DND-41 (cell line): ENCODE measurements around the gene CLEC9A.

Experiments used
- ATAC-seq: fragments of 200-7000 bp; cut with Tn5 transposase; 3 replicates; pipeline ENCODE4 v1.9.1; 2021; ENCODE audit warnings: low read depth; ENCODE audit not compliant: insufficient read depth
- DNase-seq: peaks from one replicate; pipeline ENCODE4 v3.0.0-alpha.2; 2020
- H2AFZ ChIP-seq: 2 replicates; pipeline ENCODE4 v1.6.0; 2012; ENCODE audit warnings: low read depth, low read length
- H3K27ac ChIP-seq: 2 replicates; pipeline ENCODE4 v1.5.1; 2012; ENCODE audit warnings: low read length, inconsistent platforms
- H3K27me3 ChIP-seq: fragments of 200-600 bp; sonication (generic); 2 replicates; pipeline ENCODE4 v1.6.0; 2012; ENCODE audit warnings: low read length, mild to moderate bottlenecking, inconsistent platforms; ENCODE audit not compliant: insufficient read depth, poor library complexity
- H3K36me3 ChIP-seq: 2 replicates; pipeline ENCODE4 v1.5.1; 2012; ENCODE audit warnings: low read length, inconsistent platforms; ENCODE audit not compliant: insufficient read depth
- H3K4me1 ChIP-seq: 2 replicates; pipeline ENCODE4 v1.5.1; 2012; ENCODE audit warnings: mild to moderate bottlenecking, low read length; ENCODE audit not compliant: insufficient read depth
- H3K4me2 ChIP-seq: 2 replicates; pipeline ENCODE4 v1.6.0; 2012; ENCODE audit warnings: mild to moderate bottlenecking, moderate library complexity, low read length, inconsistent platforms; ENCODE audit not compliant: insufficient read depth
- H3K4me3 ChIP-seq, 2 experiments: fragments of 200-600 bp in 1 of 2; shearing (Covaris generic) in 1 of 2; 2 replicates each; pipeline ENCODE4 v1.5.1; 2012 to 2016; ENCODE audit warnings: inconsistent platforms in 2 of 2, low read length in 2 of 2, mild to moderate bottlenecking in 2 of 2, low read depth in 1 of 2, moderate library complexity in 1 of 2
- H3K79me2 ChIP-seq: 2 replicates; pipeline ENCODE4 v1.6.0; 2012; ENCODE audit warnings: low read length, inconsistent platforms; ENCODE audit not compliant: insufficient read depth
- H3K9ac ChIP-seq: 2 replicates; pipeline ENCODE4 v1.6.0; 2012; ENCODE audit warnings: low read depth, mild to moderate bottlenecking, inconsistent platforms, low read length, moderate library complexity
- H3K9me3 ChIP-seq: 2 replicates; pipeline ENCODE4 v1.5.1; 2012; ENCODE audit warnings: low read length, moderate library complexity, mild to moderate bottlenecking, inconsistent platforms; ENCODE audit not compliant: insufficient read depth, severe bottlenecking
- H4K20me1 ChIP-seq: 2 replicates; pipeline ENCODE4 v1.6.0; 2012; ENCODE audit warnings: low read length; ENCODE audit not compliant: insufficient read depth
- EZH2 ChIP-seq: IDR thresholded peaks from 3 replicates; pipeline ENCODE4 v1.6.1; 2012; ENCODE audit warnings: borderline replicate concordance, low read depth, mild to moderate bottlenecking, moderate library complexity, low read length, inconsistent platforms; ENCODE audit not compliant: severe bottlenecking
- TF ChIP-seq, protein P1 (sequence below): IDR thresholded peaks from 2 replicates; pipeline ENCODE4 v1.5.1; 2012; ENCODE audit warnings: borderline replicate concordance, low read length, moderate library complexity, mild to moderate bottlenecking; ENCODE audit not compliant: poor library complexity, severe bottlenecking; ENCODE audit errors: extremely low read depth

The CLEC9A gene

DNA sequence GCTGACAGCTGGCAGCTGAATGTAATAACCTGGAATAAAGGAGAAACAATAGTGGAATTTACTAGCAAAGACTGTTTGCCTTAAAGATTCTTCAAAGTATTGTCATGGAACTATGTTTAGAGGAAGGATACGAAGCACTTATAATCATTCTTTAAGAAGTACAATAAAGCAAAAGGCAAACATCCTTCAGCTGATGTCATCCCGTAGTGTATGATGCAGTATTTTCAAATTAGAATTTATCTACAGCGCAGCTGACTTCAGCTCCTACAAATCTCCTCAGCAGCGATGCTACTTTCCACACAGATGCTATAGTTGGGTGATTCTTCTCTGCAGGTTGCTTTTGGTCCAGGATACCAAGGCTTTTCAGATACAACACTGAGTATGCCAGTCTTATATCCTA is 36.8 kb downstream of the CLEC9A start:
- TF ChIP-seq EZH2 = no peak
- TF ChIP-seq, protein P1, sequence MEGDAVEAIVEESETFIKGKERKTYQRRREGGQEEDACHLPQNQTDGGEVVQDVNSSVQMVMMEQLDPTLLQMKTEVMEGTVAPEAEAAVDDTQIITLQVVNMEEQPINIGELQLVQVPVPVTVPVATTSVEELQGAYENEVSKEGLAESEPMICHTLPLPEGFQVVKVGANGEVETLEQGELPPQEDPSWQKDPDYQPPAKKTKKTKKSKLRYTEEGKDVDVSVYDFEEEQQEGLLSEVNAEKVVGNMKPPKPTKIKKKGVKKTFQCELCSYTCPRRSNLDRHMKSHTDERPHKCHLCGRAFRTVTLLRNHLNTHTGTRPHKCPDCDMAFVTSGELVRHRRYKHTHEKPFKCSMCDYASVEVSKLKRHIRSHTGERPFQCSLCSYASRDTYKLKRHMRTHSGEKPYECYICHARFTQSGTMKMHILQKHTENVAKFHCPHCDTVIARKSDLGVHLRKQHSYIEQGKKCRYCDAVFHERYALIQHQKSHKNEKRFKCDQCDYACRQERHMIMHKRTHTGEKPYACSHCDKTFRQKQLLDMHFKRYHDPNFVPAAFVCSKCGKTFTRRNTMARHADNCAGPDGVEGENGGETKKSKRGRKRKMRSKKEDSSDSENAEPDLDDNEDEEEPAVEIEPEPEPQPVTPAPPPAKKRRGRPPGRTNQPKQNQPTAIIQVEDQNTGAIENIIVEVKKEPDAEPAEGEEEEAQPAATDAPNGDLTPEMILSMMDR = no peak
- H3K27ac ChIP-seq = no peak overlapping the region
- no peaks in the 10 kb centered on the region for H3K36me3 ChIP-seq
- peaks cover 19% of the 10 kb centered on the region for H3K27me3 ChIP-seq
- DNase-seq (no peak), ATAC-seq (no peak)
- no peaks in the 10 kb centered on the region for H4K20me1 ChIP-seq
- H3K9me3 ChIP-seq = no peaks in the 10 kb centered on the region
- H3K4me1 ChIP-seq = no peaks in the 10 kb centered on the region
- H3K9ac ChIP-seq = no peak overlapping the region
- no peaks in the 10 kb centered on the region for H3K79me2 ChIP-seq
- no peak overlapping the region for H3K4me2 ChIP-seq
- no peak overlapping the region for H3K4me3 ChIP-seq
- H2AFZ ChIP-seq = no peak overlapping the region

DNA sequence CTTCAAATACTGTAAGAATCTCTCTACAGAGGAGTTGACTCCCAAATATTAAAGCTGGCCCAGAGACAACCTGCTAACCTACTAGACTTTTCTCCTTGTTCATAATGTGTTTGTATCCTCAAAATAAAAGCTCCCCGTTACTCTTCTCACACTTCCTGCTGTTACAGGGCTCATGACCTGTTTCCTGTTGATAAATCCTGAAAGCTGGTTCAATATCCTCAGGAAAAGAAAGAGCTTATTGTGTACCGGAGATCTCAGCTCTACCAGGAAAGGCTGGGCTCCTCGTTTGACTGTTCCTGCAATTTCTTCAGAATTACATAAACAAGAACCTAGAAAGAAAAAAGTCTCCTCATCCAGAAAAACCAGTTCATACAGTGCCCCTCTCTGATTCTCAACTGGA is 37.5 kb downstream of the CLEC9A start:
- no peaks in the 10 kb centered on the region for H3K4me1 ChIP-seq
- ATAC-seq (no peak), DNase-seq (no peak)
- H3K27me3 ChIP-seq = peaks cover 15% of the 10 kb centered on the region
- H3K27ac ChIP-seq = no peak overlapping the region
- no peak overlapping the region for H3K4me2 ChIP-seq
- no peak overlapping the region for H2AFZ ChIP-seq
- TF ChIP-seq EZH2 = no peak
- TF ChIP-seq, protein P1 = no peak
- H3K36me3 ChIP-seq = no peaks in the 10 kb centered on the region
- H3K79me2 ChIP-seq = no peaks in the 10 kb centered on the region
- H3K9me3 ChIP-seq = no peaks in the 10 kb centered on the region
- no peak overlapping the region for H3K4me3 ChIP-seq
- H3K9ac ChIP-seq = no peak overlapping the region
- H4K20me1 ChIP-seq = no peaks in the 10 kb centered on the region

DNA sequence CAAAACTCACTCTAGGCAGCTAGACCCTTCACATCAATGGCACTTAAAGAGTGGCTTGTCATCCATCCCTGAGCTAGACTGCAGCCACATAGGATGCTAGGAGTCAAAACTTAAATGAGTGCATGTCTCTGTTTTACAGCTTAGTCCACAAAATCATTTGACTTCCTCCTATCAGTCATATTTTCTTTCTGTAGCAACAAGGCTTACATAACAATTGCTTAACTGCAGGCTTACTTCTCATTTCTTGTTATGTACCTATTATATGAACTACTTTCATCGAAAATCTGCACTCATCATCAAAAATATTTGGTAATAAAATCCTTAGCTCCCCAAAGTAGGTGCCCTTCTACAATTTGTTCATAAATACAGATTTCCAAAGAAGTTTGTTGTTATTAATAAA is 38.2 kb downstream of the CLEC9A start:
- no peaks in the 10 kb centered on the region for H3K9me3 ChIP-seq
- no peaks in the 10 kb centered on the region for H3K36me3 ChIP-seq
- H3K27me3 ChIP-seq = peaks cover 15% of the 10 kb centered on the region
- H2AFZ ChIP-seq = no peak overlapping the region
- H4K20me1 ChIP-seq = no peaks in the 10 kb centered on the region
- no peaks in the 10 kb centered on the region for H3K4me1 ChIP-seq
- DNase-seq = no peak
- H3K4me2 ChIP-seq = no peak overlapping the region
- ATAC-seq = no peak
- H3K27ac ChIP-seq = no peak overlapping the region
- no peaks in the 10 kb centered on the region for H3K79me2 ChIP-seq
- H3K4me3 ChIP-seq = no peak overlapping the region
- TF ChIP-seq EZH2 = no peak
- TF ChIP-seq, protein P1 = no peak
- no peak overlapping the region for H3K9ac ChIP-seq

GRCh38 chr12:10069099-10069498 is 38.6 kb downstream of the CLEC9A start:
- no peak overlapping the region for H3K4me3 ChIP-seq
- H2AFZ ChIP-seq = no peak overlapping the region
- H3K27me3 ChIP-seq = peaks cover 15% of the 10 kb centered on the region
- ATAC-seq = no peak
- DNase-seq = no peak
- no peaks in the 10 kb centered on the region for H3K79me2 ChIP-seq
- H3K4me2 ChIP-seq = no peak overlapping the region
- no peak overlapping the region for H3K27ac ChIP-seq
- no peaks in the 10 kb centered on the region for H4K20me1 ChIP-seq
- H3K4me1 ChIP-seq = no peaks in the 10 kb centered on the region
- no peak overlapping the region for H3K9ac ChIP-seq
- no peak for TF ChIP-seq EZH2
- TF ChIP-seq, protein P1 = no peak
- H3K36me3 ChIP-seq = no peaks in the 10 kb centered on the region
- H3K9me3 ChIP-seq = no peaks in the 10 kb centered on the region
